Lower leg skin (tissue), 3 donors: ENCODE results near the gene PLCB1.

Experiments
- CTCF ChIP-seq, 3 donors: fragments of 450-650 bp; IDR thresholded peaks; one replicate each; pipeline ENCODE4 v1.5.1; 2016; ENCODE audit warnings: antibody characterized with exemption in 3 of 3, mild to moderate bottlenecking in 3 of 3, moderate library complexity in 2 of 3
- POLR2A ChIP-seq, 2 donors: fragments of 450-650 bp; IDR thresholded peaks; one replicate each; pipeline ENCODE4 v1.6.1; 2016 to 2017; ENCODE audit warnings: antibody characterized with exemption in 2 of 2, mild to moderate bottlenecking in 1 of 2, moderate library complexity in 1 of 2

GRCh38 chr20:8318965-8319625, 187.0 kb downstream of the PLCB1 start:
- no peak for TF ChIP-seq CTCF (IDR thresholded peaks at IDR 0.05)
- TF ChIP-seq POLR2A (IDR thresholded peaks at IDR 0.05): no peak
